ENCODE data around the gene HMOX1.

GRCh38 chr22:35375031-35375430 is 5.9 kb upstream of the HMOX1 start:
- TF ChIP-seq POLR2AphosphoS5 (IDR thresholded peaks at IDR 0.05) (no peak), CTCF (IDR thresholded peaks at IDR 0.05) (no peak)
